ENCODE results near the gene TEX26. TPM values are rescaled to one million over a fixed set of nuclear protein-coding genes. Genes with fewer than 3 reads are reported as not detected.

Gene TEX26
- total RNA-seq, result not detected

DNA sequence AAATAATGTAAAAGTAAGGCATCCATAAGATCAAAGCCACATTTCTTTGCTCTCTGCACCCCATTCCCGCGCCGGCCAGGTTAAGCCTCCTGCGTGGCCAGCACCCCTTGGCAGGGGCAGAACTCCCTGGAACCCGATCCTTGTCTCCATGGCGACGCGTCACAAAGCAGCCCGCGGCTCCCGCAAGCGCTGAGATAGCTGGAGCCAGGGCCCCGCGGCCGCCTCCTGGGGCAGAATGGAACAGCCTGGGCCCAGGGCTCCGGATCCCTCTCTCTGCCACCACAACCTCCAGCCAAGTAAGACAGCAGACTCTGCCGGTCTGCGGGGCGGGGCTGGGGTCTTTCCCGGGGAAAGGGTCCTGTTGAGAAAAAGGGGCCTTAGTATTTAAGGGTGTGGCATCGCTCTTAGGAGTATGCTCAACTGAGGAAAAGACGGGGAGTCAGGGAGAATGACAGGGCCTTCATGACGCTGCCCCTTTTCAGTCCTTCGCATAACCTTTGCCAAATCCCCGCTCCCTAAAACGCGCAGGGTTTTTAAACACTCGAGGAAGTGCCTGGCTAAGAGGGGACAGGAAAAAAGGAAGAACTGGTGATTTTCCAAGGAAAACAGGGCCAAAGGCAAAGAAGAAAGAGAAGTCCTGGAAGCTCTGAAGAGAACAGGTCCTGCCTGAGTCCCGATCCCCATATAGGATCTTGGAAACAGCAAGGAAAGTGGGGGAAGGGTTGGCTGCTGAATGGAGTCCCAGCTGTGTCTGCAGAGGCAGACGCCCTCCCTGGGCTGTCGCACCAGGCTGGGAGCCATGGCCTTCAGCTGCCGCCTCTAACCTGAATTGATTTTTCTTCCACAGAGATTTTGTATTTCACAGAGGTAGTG is at the start of gene TEX26:
TEX26 (plus strand) TSS at position 176 of the 873 bp plus-strand sequence; CDS start at position 236, 60 bp downstream.
- no peak for ATAC-seq

DNA sequence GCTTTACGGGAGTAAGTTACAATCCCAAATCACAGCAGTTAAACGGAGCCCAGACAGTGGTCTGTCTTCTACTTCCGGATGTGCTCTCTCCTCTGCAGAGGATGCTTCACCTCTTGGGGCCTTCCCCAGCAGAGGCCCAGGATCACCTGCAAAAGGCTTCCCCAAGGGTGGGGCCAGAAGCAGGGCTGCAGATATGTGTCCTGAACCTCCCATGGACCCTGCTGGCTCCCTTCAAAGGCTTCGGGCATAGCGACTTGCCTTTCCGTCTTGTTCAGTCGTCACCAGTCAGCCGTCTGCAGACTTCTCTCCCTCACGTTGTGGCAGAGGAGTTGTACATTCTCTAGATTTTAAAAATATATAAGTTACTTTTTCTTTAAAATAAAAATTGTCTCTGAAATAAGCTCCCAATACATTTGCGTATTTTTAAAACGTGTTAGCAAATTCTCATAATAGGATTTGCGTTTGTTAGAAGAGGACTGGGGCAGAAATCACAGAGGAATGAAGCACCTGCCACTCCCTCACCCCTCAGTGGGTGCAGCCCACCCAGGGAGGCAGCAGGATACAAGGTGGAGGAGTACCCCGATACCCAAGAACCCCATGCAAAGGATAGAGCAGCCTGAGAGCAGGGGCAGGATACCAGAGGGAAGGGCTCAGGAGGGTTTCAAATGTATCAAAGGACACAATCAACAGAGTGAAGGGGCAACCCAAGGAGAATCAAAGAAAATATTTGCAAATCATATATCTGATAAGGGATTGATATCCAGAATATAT is 49.3 kb upstream of the TEX26 start:
- ATAC-seq, result no peak

DNA sequence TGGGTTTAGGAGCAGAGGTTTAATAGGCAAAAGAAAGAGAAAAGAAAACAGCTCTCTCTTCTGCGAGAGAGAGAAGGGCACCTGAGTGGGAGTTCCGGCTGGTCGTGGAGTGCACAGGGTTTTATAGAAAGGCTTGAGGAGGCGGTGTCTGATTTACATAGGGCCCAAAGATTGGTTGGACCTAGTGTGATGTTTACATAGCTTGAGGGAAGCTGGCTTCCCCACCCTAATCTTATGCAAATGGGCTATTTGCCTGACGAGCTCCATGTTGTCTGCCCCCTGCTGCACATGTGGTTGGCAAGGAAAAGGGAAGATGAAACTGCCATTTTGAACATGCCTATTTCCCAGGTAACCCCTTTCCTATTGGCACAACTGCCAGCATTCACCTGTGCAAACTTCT is 47.9 kb upstream of the TEX26 start:
- no peak for ATAC-seq

DNA sequence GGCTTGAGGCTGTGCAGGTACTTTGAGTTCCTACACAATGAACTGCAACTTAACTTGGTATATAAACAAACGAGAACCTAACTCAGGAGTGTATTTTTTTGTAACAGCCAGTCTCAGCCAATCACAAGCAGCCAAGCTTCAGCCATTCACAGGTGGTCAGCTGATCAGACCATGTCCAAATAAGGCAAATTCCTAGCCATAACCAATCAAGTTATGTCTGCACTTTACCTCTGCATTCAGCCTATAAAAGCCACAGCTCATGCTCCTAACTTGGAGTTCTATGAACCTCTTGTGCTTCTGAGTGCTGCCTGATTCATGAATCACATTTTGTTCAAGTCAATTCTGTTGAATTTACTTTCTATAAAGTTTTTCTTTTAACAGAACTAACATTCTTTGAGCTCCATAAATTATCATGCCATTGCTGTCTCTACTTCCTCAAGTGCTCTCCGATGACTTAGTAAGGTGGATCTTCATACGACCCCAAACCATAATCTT is 43.2 kb upstream of the TEX26 start:
- ATAC-seq, result no peak

DNA sequence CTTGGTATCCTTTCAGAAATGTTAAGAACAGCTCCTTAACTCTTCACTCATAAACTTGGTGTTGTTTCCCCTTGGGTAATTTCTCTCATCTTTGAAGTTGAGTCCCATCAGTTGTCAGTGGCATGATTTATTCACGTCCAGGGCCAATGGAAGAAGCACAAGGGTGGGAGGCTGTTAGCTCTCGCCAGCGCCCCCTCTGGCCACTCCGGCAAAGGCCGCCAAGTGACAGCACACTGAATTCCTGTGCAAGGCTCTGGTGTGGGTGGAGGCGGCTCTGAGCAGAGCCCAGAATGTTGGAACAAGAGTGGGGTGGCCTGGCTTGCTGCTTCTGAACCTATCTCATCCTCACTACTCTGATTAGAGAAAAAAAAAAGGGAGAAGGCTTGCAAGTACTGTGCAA is 39.5 kb upstream of the TEX26 start:
- ATAC-seq, result no peak

DNA sequence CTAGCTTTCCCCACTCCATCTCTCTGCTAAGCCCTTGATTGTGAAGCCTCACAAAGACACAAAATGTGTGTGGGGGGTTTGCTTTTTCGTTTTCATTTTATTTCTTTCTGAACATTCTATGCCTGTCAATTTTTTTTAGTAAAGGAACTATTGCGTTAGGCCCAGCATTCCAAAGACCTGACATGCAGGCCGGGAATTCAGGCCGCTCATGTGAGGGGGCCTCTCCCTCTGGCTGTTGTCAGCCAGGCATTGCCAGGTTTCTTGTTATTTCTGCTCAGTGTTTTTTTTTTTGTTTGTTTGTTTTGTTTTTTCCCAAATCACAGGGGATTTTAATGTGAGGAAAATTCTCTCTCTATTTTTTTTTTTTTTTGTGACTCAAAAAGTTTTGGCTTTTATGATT is 36.7 kb upstream of the TEX26 start:
- no peak for ATAC-seq

DNA sequence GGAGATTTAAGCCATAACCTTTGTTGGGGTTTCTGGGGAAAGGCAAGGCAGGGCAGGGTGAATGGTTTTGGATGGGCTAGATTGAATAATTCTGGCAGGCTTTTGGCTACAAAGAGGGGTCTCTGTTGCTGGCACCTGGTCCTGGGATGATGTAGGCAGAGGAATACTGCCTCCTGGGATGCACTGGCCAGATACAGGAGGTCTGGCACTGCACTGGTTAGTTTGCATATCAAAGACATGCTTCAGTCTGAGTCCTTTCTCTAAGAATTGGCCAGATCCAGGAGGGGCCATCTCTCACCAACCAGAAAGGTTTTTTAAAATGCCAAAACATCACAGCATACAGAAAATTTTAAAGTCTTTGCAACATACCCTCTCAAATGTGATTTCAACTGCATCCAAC is 34.4 kb upstream of the TEX26 start:
- no peak for ATAC-seq

DNA sequence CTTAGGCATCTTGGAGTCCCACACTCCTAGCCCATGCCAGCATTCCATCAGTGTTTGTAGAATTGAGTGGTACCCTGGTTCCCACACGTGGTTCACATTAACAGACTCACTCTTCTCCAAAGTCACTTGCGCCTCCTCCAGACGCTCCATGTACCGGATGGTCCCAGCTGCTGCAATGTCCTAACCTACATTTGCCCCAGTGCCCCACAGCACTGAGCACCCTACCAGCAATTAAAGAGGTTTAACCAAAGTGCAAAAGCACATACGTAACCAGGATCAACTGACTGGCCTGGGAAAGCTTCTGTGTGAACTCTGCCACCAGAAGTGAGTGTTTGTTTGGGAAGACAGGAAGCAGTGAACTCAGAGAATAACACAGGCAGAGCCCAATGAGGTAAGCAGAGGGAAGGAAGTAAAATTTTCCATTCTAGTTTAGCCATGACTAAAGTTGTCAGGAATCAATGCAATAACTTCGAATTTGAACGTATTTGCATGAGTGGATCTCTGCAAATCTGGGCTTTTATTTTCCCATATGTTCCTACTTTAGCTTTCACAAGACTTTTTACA is 33.7 kb upstream of the TEX26 start:
- ATAC-seq, result peak; percentile 66

DNA sequence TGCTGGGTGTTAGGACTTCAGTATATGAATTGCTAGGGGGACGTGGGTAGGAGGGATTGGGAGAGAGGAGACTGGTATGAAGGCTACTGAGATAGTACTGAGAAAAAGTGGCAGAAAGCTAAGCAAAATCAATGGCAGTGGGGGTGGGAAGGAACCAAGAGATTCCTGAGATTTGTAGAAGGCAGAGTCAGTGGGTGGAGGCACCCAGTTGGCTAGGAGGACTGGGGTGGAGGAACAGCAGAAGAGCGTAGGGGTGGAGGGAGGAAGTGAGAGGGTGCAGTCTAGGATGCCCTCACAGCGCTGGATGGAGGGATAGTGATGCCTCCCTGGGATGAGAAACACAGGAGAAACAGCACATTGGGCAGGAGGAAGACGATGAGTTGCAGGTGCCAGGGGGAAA is 32.0 kb upstream of the TEX26 start:
- ATAC-seq, result no peak

DNA sequence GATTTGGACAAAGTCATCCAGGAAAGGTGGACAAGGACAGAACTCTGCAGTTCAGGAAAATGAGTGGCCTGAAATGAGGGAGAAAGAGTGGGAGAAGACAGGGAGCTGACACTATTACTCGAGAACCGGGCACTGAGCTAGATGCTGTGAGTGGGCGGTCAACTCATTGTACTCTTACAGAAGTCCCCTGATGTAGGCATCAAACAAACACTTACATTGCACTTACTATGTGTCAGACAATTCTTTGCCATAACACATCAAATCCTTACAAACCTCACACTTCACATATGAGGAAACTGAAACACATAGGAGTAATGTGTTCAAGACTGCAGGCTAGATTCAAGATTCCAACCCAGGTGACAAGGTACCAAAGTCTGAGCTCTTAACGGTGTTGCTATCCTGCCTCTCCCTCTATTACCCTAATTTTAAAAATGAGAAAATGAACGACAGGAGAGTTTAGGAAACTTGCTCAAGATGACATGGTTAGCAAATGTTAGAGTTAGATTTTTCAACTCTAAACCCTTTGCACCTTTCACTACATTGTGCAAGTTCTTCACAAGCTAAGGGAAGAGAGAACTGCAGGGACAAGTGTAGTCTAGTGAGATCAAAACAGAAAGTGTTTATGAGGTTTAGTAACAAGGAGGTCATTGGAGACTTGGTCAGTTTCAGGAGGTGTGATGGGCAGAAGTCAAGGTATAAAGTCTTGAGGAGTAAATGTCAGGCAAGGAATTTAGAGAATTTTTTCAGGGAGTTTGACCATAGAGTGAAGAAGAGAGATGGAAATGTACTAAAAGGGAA is 31.3 kb upstream of the TEX26 start:
- ATAC-seq, result no peak

DNA sequence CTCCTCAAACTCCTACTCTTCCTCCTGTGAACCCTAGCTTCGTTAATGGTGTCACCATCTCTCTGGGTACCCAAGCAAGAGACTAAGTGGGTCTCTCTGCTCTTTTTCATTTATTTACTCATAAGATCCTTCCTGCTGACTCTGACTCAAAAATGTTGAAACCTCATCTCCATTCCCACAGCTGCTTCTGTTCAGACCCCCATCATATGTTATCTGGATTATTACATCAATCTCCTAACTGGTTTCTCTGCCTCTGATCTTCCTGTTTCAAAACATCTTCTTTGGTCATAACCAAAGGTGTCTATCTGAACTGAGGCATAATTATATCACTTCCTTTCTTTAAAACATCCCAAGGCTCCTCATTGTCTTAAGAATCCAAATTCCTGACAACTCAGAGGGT is 28.4 kb upstream of the TEX26 start:
- no peak for ATAC-seq

DNA sequence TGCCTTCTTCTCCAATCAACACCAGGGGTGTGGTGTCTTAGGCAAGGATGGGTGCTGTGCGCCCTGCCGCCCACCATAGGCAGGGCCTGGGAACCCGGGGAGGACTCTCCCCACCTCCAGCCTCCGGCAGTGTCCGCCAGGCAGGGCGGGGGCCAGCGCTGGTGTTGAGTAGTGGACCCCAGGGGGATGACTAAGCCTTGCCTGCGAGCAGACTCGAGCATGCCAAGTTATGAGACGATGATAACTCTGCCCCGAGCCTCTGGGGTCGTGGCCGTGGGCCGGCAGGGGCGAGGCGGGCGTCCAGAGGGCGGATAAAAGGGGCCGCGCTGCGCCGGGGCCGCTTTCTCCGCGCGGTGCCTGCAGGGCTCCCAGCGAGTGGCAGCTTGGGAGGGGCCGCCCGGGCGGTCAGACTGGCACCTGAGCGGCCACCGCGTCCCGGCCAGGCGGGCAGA is 26.5 kb upstream of the TEX26 start, which contains the start of gene MEDAG:
MEDAG (plus strand) TSS at position 340 of the 452 bp plus-strand sequence. CDS start 245 bp downstream, outside the sequence.
- peak; percentile 58 for ATAC-seq

DNA sequence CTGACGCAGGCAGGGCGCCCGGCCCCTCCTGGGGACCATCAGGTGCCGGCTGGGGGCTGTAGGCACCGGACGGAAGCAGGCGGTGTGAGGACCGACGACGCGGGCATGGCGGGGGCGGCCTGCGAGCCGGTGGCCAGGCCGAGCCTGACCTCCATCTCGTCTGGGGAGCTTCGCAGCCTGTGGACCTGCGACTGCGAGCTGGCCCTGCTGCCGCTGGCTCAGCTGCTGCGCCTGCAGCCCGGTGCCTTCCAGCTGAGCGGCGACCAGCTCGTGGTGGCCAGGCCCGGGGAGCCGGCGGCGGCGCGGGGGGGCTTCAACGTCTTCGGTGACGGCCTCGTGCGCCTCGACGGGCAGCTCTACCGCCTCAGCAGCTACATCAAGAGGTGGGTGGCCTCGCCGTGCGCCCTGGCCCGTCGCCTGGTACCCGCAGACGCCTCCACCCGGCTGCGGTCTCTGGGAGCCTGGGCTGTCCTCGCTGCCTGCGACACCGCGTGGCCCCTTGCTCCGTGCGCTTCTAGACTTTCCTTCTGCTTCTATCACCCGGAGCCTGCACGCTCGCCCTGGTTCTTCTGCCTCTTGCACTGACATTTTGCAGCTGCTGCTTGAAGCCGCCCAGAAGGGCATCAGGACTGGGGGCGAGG is 25.9 kb upstream of the TEX26 start:
- peak; percentile 34 for ATAC-seq

DNA sequence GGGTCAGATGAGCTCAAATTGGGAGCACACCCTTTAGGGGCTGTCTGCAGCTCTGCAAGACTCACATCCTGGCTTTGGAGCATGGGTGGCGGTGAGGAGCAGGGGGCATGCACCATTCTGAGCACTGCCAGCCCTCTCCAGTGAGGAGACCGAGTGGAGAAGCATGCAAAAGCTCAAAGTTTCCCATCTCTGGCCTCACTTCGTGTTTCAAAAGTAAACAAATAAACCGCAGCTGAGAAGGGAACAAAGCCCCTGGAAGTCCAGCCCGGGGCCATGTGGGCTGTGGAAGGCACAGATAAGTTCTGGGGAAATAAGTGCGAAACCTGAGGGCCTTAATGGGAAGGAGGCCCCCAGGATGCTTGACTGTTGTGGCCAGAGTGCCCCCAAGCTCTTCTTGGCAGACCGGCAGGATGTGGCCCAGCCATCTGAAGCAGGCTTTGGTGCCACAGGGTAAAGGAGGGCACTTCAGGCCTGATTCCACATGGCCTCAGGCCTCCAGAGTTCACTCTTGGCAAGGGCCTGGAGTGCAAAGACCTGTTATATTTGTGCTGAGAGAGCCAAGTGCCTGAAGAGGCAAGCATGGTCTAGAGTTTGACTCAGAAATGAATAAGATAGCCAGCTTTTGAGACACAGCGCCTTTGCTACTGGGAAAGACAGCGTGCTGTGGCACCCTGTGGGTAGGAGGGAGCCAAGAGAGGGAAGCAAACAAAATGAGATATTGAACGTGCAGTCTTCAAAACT is 25.2 kb upstream of the TEX26 start:
- ATAC-seq, result peak; percentile 72

DNA sequence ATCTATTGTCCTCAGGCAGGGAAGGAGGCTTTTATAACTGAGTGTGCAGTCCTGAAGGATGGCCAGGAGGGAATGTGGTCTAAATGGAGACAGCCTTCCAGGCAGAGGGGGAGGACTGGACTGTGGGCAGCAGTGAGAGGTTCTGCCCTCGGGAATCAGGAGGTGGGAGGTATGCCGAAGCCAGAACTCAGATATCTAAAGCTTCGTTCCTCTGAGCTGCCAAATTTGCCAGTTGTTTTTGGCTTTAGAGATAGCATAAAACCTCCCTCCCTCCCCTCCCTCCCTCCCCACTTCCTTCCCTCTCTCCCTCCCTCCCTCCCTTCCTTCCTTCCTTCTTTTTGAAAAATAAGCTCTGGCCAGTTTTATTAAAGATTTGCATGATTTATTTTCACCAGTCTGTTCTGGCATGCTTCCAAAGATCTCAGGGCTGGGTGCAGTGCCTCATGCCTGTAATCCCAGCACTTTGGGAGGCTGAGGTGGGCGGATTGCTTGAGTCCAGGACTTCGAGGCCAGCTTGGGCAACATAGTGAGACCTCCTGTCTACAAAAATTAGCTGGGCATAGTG is 24.0 kb upstream of the TEX26 start:
- no peak for ATAC-seq

DNA sequence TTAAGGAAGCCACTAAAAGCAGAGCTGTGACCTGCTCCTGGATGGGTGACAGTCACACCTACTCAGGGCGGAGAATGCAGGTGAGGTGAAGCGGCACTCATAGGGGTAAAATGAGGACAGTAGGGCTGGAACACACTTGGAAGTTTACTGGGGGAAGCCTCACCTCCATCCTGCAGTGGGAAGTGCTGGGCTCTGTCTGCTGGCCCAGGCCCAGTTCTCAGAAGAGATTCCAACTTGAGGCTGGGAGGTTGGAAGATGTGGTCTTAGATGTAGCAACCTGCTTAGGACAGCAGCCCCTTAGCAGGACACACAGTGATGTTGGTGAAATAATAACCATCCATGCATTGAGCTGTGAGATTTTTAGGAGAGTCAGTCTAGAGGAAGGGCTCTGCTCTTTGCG is 21.8 kb upstream of the TEX26 start:
- ATAC-seq, result no peak

DNA sequence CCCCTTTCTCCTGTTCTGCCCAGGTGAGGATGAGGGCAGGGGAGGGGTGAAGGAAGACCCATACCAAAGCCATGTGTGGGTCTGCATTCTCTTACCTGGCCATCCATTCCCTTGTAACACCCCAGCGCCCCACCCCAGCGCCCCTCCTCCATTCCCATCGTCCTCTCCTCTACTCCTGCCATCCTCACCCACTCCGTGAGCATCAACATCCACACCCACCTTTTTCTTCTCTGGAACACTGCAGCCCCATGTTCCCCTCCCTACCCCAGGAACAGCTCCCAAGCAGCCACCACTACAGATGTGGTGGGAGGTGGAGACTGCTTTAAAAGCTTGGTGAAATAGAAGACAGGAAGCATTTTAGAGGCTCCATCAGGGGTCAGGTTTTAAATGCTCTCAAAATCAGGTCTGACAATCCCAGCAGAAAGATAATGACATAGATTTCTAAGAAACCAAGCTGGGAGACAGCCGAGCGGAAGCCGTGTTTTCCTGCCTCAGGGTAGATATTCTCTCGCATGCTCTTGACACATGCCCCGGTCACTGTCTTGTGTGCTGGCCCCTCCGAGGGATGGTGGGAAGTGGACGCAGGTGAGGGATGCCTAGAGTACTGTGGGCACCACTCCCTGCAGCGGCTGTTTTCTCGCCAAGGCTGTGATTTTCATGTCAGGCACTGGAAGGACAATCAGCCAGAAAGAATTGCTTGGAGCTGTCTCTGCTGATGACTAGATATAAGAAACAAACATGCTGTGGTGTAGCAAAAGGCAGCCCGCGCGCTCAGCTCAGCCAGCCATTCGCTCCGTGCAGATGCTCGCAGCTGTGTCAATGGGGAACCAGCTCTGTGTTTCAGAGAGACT is 16.5 kb upstream of the TEX26 start:
- no peak for ATAC-seq

DNA sequence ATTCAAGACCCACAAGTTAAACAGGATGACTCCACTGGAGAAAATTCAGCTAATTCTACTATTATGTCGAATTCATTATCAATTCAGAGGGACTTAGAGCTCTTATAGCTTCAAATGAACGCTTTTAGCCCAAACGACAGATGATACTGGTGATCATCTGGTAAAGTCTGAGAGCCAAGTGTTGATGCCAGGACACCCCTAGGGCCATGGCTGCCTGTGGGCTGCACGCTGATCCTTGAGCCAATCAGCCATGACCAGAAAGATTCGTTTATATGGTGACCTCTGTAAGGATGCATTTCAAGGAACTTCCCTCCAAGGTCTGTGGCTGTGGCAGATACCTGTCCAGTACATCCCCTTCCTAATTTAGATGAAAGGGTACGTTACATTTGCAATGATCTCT is 15.5 kb upstream of the TEX26 start:
- ATAC-seq, result no peak

DNA sequence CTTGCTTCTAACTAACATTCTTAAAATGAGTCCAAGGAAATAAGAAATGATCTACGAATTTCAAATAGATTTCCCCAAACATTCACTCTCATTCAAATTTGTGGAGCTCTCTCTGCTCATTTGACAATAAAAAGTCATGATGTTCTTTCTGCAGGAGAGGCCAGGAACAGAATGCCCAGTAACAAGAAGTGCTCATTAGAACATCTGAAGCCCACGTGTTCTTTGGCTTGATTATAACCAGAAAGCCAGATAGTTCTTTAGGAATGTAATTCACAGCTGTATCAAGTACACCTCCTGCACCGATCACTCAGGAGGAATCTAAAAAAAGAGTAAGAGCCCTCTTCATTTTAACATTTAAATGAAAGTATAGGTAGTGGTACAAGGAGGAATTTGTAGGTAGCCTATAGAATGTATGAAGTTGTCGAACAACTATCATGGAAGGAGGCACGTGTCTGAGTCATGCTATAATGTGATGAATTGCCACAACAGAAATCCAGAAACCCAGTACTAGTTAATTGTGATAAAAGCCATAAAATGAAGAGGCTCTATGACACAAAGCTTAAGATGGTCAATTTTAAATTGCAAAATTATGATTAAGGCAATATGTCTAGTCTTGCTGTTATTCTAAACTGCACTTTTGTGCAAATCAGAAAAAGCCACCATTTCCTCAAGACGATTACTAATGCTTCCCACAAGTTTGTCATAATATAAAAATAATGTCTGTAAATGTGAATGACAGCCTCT is 13.6 kb upstream of the TEX26 start:
- no peak for ATAC-seq

Measured in esophagus mucosa (tissue), 1 donor.